Fibroblast of the conjunctiva (primary cell): ENCODE results near the gene SDK1.
"Not testable (repeated sequence)": the region's sequence is repeated elsewhere in the genome, so short reads cannot be mapped to it uniquely, and the experiment has no call there.

Source experiments
- DNase-seq: peaks from one replicate; pipeline ENCODE4 v3.0.0-alpha.2; 2010; ENCODE audit warnings: low read depth

SDK1 gene

DNA sequence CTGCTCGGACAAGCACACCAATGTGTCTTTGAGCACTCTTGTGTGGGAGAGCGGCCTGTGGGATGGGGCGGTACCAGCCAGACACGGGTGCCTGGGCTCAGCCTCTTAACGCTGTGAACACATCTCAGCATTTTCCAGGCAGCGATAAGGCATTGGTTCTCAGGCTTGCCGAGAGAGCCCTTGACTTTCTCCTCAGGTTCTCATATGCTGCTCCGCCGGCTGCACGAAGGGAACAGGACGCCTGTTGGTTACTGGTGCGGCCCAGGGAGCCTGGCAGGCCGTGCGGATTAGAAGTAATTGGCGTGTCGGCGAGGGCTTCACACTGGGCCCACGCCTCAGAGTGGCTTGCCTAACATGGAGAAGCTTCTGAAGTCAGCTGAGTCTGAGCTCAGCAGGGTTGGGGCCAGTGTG, 924.3 kb downstream of the SDK1 start:
- DNase-seq = no peak

DNA sequence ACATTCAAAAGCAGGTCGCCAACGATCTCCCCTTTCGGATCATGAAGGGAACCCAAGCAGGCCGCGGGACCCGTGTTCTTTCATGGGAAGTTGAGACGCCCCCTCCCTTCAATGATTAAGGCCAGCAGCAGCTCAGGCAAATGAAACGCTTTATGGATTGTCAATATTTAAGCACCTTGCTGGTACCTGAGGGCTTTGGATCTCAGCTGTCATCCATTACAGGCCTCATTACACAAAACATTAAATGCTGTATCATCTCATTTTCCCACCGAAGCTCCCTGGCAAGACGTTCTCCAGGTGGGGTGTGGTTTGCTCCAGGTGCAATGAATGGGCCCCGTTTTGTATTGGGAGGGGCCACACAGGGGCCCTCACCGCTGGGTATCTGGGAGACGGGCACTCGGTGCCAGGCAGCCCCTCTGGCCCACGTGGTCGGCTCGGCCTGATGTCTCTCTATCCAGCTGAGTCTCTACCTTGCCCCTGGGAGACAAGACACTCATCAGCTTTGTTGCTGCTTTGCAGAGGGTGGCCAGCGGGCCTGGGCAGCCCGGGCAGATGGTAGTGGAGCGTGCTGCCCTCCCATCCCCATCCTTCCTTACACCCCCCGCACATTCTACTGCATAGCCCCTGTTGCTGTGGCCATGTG, 925.0 kb downstream of the SDK1 start:
- DNase-seq = no peak

DNA sequence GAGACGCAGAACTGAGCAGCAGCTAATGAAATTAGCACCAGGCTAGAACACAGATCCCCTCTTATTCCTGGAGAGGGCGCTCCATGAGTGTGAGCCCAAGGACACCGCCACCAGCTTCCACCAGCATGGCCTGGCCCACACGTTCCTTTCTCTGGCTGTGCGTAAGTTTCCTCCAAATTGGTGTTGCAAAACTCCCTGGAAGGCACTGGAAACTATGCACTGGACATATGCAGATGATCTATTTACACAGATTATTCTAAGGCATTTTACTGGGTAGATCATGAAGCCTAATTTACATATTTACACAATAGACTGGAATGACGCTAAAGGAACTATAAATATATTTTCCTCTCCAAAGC, 925.5 kb downstream of the SDK1 start:
- DNase-seq = no peak

DNA sequence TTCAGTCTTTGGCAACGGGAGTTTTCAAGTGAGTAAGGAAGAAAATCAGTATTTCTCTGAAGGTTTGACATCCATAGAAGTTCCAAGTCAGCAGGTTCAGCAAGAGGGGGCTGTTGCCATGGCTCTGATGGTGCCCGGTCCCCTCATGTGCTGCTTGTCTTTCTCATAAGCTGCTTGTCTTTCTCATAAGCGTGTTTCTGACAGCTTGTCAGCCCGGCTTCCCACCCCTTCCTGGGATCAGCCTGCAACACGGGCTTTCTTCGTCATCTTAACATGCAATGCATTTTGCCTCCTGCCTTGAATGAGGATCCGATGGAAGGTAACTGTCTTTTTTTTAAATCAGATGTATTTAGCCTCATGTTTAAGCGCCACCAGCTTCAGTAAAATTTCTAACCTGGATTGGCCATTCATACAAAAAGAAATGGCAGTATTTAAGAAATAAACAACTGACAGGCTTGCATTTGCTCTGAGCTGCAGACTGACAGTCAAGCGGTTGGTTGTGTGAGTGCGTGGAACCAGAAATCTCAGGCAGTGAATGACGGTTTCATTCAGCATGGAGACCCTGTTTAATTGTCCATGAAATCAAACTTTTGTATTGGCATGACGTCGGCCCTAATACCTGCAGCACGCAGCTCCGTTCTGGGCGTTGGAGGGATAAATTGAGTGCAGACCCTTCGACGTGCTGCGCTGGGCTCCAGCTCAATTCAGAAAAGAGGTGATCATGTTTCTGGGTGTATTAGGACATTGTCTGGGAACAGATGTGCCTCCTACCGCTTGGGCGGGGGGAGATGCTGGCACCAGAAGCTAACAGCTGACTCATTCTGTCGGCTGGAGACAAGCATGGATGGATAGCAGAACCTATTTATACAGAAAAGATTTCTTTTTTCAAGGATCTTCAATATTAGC, 926.3 kb downstream of the SDK1 start:
- no peak for DNase-seq

DNA sequence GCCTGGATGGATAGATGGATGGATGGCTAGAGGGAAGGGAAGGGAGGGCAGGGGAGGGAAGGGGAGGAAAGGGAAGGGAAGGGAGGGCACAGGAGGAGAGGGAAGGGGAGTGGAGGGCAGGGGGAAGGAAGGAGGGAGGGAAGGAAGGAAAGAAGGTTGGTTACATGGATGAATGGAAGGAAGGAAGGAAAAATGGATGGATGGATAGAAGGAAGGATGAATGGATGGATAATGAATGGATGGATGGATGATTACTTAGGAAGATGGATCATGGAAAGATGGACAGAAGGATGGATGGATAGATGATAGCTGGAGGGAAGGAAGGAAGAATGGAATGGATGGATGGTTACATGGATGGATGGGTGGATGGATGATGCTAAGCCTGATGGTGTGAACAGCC, 929.3 kb downstream of the SDK1 start:
- no peak for DNase-seq

DNA sequence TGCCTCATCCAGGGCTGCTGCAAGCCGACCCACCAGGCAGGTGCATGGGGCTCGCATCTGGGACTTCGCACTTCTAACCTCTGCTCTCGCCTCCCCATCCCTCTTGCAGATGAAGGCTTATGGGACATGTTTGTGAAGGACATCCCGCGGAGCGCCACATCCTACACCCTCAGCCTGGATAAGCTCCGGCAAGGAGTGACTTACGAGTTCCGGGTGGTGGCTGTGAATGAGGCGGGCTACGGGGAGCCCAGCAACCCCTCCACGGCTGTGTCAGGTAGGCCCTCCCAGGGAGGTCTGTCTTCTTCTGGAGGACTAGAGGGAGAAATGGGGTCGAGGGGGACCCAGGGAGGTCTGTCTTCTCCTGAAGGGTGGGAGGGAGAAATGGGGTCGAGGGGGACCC, 932.1 kb downstream of the SDK1 start:
- no peak for DNase-seq

DNA sequence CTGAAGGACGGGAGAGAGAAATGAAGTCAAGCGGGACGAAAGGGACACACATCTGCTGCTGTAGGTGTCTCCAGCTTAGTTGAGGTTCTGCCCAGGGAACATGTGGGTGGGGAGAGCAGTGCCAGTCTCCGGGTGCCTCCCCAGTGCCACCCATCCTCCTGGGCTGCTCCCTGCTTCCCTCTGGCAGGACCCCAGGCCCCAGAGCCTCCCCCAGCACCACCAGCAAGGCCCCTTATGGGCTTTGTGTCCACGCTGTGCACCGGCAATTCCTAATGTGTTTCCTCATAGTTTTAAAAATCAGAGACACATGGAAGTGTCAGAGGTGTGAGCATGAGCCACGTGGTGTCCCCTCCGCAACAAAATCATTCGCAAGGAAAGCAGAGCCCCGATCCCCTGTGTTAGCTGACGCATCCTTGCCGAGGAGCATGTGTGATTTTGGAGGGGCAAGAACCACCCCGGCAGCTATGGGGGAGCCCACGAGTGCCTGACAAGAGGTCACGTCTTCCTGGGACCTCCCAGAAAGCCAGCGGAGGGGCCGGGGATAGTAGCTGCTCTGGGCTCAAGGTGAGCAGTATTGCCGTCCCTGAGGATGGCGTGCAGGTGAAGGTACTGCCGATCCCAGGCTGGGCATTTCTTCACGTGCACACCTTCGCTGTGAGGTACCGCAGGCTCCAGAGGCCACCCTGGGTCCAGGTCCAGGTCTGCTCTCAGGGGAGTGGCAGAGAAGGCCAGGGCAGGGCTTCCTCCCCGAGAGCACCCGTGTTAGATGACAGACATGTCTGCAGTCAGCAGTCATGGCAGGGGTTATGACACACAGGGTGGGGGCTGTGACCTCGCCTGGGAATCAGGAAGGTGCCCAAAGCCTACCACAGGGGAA, 932.8 kb downstream of the SDK1 start:
- DNase-seq = no peak

DNA sequence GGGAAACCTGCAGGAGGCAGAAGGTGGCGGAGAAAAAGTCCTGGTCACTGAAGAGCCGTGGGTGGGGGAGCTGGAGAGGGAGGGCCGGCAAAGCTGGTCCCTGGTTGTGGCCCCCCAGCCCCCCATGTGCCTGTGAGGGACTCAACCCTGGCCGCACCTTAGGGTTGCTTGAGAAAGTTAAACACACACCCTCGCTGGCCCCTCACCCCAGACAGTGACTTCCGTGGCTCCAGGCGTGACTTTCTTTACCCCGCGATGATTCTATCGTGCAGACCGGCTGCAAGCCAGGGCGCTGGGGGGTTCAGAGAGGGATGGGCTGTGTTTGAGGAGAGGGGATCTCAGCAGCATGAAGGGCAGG, 933.4 kb downstream of the SDK1 start:
- no peak for DNase-seq

DNA sequence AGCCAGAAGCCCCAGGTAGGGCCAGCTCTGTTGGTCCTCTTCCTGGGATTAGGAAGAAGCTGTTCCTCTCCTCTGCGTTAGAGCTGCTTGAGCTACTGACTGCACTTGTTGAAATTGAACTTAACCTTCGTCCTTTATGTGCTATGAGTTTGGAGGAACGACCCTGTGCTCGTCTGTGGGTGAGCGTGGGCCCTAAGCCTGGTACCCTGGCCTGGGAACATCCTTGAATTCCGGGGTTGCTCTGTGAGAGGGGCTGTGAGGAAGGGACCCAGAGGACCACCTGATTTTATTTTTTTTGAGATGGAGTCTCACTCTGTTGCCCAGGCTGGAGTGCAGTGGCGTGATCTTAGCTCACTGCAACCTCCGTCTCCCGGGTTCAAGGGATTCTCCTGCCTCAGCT, 933.8 kb downstream of the SDK1 start:
- no peak for DNase-seq

DNA sequence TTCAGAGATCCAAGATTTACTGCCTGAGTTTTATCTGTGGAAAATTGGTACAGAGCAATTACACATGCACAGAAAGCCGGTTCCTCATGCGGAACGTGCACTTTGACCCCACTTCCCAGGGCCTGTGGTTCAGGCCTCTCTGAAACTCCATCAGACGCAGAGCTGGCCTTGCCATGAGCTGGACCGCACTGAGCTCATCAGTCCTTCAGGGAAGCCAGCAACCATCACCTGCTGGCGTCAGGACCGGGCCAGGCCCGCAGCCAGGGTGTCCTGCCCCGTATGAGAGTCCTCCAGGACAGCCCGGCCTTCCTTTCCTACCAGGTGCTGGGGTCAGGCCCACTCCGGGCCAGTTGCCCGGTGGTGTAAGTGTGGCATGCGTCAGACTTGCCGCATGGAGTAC, 934.5 kb downstream of the SDK1 start:
- no peak for DNase-seq

DNA sequence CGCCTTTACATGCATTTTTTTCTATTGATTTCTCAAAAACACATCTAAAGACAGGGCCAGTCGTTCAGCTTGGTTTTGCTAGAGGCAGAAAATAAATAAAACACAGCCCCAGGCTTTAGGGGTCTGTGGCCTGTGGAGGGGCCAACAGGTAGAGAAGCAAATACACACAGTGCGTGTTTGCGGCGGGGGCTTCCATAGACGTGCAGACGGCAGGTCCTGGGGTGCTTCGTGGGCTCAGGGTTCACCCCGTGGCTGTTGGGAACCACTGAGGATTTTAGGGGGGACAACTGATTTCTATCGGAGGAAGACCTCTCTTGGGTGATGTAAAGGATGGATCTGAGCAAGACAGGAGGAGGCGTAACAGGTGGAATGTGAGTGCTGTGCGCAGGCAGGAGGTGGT, 935.3 kb downstream of the SDK1 start:
- DNase-seq = no peak

DNA sequence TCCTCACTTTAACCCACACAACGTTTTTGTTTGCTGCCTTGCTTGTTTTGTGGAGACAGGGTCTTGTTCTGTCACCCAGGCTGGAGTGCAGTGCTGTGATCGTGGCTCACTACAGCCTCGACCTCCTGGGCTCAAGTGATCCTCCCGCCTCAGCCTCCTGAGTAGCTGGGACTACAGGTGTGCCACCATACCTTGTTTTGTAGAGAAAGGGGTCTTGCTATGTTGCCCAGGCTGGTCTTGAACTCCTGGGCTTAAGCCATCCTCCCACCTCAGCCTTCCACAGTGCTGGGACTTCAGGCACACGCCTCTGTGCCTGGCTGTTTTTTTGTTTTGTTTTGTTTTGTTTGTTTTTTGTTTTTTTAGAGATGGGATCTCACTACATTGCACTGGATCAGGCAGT, 935.8 kb downstream of the SDK1 start:
- DNase-seq = not testable (repeated sequence)

DNA sequence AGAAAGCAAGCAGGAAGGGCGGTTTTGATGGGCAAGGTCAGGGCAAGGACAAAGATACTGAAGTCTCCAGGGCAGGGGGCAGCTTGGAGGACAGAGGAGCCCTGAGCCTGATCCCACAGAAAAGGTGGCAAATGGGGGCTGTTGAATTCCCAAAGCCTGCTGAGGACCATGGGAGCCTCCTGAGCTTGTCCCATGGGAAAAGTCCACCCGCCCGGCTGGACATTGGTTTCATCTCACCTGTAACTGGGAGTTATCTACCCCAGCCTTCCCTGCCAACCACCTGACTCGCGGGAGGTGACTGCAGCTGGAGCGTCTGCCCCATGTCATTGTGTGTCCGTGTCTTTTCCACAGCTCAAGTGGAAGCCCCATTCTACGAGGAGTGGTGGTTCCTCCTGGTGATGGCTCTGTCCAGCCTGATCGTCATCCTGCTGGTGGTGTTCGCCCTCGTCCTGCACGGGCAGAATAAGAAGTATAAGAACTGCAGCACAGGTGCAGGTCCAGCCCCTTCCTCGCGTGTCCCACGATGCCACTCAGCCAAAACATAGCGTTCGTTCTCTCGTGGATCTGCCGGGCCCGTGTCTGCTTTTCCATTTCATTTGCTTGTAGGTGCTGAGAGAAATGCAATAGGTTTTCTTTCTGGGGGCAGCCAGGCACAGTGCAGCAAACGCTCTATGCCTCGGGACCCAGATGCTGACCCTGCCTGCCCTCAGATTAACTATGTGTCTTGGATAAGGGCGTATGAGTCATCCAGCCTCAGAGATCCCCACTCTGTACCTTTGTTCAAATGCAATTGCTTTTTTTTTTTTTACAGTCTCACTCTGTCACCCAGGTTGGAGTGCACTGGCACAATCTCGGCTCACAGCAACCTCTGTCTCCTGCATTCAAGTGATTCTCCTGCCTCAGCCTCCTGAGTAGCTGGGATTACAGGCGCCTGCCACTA, 936.5 kb downstream of the SDK1 start:
- no peak for DNase-seq

DNA sequence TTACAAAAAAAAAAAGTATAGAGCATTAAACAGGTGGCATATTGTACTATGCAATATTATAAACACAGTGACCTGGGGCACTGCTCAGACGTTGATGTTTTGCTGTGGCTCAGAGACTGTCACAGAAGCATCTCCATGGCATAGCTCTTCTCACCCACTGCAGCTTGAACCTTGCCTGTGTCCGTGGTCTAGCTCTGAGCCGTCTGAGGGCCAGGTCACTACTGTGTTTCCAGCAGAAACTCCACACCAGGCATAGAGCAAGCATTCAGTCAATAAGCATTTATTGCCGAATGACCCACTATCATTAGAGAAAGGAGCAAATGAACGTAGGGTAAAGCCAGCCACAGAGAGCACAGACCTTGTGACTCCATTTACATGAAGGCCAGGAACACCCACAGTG, 937.8 kb downstream of the SDK1 start:
- no peak for DNase-seq

DNA sequence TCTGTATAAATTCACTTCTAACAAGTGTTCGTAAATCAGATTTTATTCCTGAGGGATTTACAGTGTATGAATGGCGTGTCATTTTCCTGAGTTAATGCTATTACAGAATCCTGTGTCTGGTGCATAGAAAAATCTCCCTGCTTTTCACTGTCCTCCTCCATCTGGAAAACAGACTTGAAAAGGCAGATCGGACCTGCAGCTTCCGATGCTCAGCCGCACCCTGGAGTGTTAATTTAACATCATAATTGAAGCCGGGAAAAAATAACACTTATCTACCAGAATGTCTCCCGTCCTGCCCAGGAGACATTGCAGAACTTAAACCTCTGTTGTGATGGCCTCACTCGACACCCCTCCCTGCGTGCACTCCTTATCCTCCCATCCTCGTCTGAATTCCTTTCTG, 939.0 kb downstream of the SDK1 start:
- no peak for DNase-seq

DNA sequence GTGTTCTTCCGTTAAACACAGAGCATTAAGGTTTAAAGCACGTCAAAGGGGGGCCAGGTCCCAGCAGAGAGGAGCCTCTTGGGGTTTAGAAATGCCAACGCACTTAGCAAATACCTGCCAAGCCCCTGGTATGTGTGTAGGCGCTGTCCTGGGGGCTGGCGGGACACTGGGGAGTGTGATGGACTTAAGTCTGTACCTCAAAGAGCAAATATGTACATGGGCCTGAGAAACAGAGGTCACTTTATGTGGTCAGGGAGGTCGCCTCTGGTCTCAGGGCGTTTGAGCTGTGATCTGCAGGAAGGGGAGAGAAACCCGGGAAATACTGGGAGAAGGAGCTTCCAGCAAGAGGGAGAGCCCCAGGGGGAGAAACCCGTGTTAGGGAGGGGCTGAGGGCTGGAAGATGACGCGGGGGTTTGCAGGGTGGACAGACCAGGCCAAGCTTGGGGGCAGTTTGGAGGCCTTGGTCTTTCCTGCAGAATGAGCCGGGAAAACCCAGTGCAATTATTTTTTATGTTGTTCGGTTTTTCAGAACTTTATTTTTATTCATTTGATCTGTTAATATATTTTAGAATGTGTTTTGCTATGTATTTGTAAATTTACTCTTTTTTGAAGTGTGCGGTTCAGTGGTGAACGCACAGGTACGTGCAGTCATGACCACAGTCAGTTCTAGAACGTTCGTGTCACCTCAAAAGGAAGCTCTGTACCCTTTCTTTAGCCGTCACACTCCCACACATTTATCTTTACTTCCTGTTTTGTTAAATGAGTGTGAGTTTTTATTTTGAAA, 939.7 kb downstream of the SDK1 start:
- DNase-seq = no peak

DNA sequence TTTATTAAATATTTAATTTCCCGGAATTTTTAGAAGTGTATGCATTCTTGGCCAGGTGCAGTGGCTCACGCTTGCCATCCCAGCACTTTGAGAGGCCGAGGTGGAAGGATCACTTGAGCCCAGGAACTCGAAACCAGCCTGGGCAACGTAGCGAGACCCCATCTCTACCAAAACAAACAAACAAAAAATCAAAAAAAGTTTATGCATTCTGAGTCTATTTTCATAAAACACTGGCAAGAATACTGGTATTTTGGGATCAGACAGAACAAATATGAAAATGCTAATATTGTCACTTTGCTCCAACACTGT, 940.2 kb downstream of the SDK1 start:
- no peak for DNase-seq

DNA sequence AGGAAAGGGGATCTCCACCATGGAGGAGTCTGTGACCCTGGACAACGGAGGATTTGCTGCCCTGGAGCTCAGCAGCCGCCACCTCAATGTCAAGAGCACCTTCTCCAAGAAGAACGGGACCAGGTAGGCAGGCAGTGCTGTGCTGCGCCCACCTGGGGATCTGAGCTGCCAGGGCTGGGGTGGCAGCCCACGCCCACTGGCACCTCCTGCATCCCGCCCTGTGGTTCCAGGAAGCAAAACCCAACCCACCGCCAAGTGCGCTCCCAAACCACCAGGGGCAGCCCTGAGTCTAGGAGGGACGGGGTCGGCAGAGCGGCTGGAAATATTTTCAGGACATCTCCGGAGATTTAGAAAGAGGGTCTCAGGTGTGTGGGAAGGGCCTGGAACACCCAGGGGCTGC, 940.7 kb downstream of the SDK1 start:
- no peak for DNase-seq

DNA sequence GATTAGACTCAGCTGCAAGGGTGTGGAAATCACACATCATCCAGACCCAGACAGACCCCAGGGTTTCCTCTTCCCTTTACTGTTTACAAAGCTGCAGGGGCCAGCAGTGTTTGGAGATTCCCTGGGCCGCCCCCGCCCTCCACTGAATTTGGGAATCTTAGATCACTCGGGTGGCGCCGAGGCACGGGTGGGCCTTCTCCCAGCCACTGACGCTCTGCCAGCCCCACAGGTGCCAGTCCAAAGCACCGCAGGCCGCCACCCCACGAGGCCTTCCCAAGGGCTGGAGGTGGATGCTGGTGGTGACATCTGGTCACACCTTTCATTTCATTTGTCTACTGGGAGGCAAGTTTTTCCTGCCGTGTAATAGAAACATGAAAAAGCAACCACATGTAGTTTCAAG, 941.7 kb downstream of the SDK1 start:
- no peak for DNase-seq

DNA sequence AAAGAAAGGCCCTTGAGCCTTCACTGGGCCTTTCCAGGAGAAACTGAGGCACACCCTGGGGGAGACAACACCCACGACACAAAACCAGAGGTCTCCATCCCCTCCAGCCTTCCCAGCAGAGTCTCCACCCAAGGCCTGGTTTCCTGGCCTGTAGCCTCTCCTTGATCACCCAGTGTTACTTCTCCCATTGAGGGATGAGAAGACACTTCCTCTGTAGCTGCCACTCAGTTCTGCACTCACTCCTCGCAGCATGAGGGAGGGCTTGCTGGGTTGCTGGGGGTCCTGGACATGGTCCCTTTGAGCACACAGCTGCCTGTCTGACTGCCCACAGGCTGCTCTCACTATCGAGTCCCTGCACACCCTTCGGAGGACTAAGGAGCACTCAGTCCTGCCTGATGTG, 943.0 kb downstream of the SDK1 start:
- no peak for DNase-seq

DNA sequence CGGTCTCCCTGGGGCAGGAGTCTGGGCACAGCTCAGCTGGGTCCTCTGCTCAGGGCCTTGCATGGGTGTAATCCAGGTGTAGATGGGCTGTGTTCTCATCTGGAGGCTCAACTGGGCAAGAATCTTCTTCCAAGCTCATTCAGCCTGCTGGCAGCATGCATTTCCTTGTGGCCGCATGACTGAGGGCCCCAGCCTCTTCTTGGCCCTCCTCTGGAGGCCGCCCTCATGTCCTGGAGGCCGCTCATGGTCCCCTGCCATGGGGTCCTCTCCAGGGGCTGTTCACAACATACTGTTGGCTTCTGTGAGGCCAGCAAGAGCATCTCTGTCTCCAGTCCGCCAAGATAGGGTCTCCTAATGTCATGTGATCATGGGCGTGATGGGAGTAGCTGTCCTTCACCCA, 943.6 kb downstream of the SDK1 start:
- no peak for DNase-seq
